GM10266 (cell line): Measurements from ENCODE around the gene AVEN.
"Not testable (repeated sequence)": the region's sequence is repeated elsewhere in the genome, so short reads cannot be mapped to it uniquely, and the experiment has no call there.

ENCODE experiments used
- DNase-seq: peaks from one replicate; pipeline ENCODE4 v3.0.0; 2012; ENCODE audit errors: extremely low spot score
- TF ChIP-seq, protein P1 (sequence below): IDR thresholded peaks from 2 replicates; pipeline ENCODE4 v1.5.1; 2012; ENCODE audit warnings: mild to moderate bottlenecking, low read depth; ENCODE audit not compliant: control insufficient read depth, insufficient read depth; ENCODE audit errors: missing control alignments

Gene AVEN

DNA sequence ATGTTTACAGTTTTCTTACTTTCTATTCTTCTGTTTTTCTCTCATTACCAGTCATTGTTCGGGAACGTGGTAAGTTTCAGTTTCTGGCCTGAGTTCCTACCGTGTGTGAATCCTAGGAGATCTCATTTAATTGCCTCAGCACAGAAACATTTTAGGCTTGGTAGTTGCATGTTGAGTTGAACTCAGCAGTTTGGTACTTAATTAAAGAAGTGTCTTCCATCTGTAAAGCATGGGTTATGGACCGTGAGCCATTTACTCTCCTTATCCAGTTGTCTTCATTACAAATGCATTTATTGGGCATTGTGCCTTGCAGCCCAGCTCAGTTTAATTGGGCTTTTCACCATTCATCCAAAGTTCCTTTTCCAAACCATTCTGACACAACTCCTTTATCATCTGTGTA lies 212.8 kb downstream of the AVEN start:
- no peak for DNase-seq
- TF ChIP-seq, protein P1, sequence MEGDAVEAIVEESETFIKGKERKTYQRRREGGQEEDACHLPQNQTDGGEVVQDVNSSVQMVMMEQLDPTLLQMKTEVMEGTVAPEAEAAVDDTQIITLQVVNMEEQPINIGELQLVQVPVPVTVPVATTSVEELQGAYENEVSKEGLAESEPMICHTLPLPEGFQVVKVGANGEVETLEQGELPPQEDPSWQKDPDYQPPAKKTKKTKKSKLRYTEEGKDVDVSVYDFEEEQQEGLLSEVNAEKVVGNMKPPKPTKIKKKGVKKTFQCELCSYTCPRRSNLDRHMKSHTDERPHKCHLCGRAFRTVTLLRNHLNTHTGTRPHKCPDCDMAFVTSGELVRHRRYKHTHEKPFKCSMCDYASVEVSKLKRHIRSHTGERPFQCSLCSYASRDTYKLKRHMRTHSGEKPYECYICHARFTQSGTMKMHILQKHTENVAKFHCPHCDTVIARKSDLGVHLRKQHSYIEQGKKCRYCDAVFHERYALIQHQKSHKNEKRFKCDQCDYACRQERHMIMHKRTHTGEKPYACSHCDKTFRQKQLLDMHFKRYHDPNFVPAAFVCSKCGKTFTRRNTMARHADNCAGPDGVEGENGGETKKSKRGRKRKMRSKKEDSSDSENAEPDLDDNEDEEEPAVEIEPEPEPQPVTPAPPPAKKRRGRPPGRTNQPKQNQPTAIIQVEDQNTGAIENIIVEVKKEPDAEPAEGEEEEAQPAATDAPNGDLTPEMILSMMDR: no peak

DNA sequence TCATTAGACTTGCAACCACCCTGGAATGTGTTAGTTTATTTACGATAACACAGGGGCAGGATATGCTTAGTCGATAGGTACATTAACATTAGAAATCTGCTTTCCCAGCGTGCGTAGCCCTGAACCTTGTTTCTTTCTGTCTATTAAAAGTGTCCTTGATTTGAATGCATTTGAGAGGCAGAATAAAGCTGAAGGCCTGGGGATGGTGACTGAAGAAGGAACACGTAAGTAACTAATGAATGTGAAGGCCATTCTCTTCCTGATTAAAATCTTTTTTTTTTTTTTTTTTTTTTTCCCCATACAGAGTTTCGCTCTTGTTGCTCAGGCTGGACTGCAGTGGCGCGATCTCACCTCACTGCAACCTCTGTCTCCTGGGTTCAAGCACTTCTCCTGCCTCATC lies 213.6 kb downstream of the AVEN start:
- DNase-seq: no peak
- TF ChIP-seq, protein P1: no peak

DNA sequence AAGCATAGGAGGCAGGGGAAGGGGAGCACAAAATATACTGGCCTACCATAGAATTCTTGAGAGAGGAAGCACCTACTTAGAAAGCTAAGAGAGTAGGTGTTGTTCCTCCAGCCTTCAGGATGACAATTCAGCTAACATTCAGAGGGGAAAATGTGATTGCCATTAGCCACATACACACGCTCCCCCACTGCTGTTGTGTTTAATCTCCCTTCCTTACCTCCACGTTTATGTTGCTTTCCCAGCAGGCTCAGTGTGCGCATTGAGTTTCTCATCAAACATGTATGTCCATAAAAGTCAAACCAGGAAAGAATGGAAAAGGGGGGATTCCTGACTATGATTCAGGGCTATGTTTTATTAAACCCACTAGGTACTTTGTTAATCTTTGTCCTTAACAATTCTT lies 215.9 kb downstream of the AVEN start:
- no peak for DNase-seq
- TF ChIP-seq, protein P1: no peak

DNA sequence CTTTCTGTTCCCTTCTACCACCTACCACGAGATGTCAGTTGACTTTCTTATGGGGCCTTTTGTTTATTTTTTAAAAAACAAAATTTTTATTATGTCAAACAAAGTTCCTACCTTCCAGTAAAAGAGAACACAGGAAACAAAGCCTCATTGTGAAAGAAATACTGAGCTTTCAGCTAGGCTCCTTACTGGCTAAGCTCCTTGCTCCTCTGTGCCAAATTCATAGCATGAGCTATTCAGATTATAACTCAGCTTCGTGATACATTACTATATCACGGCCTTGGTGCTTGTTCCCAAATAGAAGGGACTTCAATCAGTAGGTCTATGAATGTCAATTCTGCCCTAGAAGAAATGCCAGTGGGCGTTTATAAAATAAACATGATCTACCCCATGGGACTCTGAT lies 216.5 kb downstream of the AVEN start:
- DNase-seq: no peak
- TF ChIP-seq, protein P1: no peak

DNA sequence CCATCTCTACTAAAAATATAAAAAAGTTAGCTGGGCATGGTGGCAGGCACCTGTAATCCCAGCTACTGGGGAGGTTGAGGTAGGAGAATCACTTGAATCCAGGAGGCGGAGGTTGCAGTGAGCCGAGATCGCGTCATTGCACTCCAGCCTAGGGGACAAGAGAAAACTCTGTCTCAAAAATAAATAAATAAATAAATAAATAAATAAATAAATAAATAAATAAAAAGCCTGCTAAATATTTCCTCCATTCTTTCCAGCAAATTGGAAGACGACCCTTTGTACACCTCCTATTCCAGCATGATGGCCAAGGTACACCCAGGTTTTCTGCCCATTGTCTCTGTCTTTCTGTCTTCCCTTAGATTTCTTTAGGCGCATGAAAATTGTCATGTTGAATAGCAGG lies 219.5 kb downstream of the AVEN start:
- DNase-seq: not testable (repeated sequence)
